GM04503 (cell line): ENCODE data around the gene ZFYVE26.
"Not testable (repeated sequence)": the region's sequence is repeated elsewhere in the genome, so short reads cannot be mapped to it uniquely, and the experiment has no call there.

Experiments
- DNase-seq: peaks from one replicate; pipeline ENCODE4 v3.0.0-alpha.2; 2012; ENCODE audit warnings: low read depth

ZFYVE26 gene

GRCh38 chr14:67816326-67817002 lies at the start of gene ZFYVE26:
Gene ZFYVE26, minus strand, starts transcription at chr14:67816590. Its CDS starts 627 bp downstream, at chr14:67815963.
- DNase-seq = peak; percentile 85

DNA sequence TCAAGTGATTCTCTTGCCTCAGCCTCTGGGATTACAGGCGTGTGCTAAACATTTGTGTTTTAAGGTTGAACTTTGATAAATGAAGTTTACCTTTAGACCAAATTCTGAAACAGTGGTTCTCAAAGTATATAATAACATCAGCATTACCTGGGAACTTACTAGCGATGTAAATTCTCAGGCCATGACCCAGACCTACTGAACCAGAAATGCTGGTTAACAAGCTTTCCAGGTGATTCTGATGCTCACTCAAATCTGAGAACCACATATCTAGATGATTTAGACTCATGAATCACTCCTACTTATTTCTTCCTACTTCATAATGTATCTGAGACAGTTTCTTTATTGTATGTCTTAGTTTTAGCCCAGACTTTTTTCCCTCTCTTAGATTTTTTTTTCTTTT lies 46.8 kb upstream of the ZFYVE26 start:
- DNase-seq = no peak

DNA sequence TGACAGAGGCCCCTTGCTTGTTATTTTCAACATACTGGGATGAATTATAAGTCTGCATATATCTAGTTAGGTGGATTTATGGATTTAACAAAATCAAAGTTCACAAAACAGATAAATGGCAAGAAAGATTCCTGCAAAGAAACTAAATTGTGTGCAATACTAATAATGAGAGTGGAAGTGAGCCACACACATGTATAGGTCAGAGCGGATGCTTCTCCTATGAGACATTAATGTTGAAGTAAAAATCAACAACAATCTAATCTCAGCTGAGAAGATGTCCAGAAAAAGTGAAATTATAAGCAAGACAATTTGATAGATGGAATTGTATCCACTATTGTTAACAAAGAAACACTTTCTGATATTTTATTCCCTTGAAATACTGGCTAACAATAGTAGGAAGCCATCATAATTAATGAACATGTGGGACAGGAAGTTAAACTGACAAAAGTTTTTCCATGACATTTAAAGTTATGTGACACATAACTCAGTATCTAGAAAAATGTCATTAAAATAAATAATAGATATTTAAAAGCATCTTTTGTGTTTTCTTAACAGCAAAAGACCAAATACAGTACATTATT lies 42.9 kb upstream of the ZFYVE26 start:
- DNase-seq = no peak

GRCh38 chr14:67857778-67858350 lies 41.5 kb upstream of the ZFYVE26 start:
- DNase-seq = no peak

DNA sequence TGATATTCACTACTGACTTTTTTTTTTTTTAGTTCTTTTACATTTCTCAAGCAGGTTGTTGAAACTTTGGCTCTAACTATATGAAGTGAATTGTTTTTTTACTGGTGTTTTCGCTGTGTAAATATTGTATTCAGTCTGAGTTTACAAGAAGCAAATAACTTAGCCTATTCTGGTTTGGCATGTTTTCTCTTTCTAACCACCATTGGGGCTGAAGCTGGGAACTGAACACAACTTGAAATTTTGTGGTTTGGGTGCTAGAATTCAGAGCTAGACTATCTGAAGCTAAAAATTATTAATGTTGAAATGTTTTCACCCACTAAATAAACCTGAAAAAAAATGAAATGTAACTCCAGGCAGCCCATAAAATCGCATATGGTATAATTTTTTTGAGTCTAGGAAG lies 40.4 kb upstream of the ZFYVE26 start:
- DNase-seq = peak; percentile 19

- no peak for DNase-seq
Measured at GRCh38 chr14:67853715-67854114, 37.3 kb upstream of the ZFYVE26 start.

DNA sequence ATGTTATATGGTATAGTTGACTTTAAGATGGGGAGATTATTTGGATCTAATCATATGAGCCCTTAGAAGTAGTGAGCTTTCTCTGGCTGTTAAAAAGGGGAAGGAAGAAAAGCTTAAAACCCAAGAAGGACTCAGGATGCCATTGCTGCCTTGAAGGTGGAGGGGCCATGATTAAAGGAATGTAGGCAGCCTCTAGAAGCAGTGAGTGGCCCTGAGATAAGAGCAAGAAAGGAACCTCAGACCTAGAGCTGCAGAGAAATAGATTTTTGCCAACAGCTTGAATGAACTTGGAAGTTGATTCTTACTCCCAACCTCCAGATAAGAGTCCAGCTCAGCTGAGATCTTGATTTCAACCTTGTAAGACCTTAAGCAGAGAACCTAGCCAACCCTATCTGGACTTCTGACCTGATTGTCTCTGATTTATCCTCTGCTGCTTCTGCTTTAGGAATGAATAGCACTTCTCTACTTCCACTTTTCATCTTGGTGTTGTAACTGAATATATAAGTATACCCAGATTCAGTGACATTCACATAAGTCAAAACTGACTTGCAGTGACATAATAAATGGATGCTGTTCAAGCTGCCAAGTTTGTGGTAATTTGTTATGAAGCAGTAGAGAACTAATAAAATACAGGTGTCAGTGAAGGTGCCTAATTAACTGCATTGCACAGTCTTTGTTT lies 36.7 kb upstream of the ZFYVE26 start:
- no peak for DNase-seq

DNA sequence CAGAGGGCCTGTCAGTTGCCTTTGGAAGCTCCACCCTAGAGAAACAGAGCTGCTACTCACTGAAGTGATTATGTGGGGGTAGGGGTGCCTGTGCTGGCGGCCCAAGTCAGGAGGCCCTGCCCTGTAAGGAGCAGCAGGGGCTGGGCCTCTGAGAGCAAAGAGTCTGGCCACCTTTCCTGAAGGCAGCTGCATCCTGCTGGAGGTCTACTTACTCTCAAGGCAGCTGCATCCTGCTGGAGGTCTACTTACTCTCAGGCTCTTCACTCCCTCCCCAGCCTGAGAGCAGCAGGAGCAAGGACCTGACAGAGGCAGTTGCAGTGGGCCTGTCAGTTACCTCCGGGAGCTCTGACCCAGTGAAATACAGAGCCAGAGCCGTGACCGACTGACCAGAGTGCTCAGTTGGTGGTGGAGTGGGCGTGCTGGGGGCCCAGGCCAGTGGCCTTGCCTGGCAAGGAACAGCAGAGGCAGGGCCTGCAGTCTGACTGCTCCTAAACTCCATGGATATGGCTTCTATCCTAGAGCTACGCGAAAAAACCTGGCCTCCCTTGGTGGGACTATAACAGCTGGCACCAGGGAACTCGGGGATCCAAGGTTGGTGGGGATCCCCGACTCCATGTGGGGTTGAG lies 35.5 kb upstream of the ZFYVE26 start:
- no peak for DNase-seq

DNA sequence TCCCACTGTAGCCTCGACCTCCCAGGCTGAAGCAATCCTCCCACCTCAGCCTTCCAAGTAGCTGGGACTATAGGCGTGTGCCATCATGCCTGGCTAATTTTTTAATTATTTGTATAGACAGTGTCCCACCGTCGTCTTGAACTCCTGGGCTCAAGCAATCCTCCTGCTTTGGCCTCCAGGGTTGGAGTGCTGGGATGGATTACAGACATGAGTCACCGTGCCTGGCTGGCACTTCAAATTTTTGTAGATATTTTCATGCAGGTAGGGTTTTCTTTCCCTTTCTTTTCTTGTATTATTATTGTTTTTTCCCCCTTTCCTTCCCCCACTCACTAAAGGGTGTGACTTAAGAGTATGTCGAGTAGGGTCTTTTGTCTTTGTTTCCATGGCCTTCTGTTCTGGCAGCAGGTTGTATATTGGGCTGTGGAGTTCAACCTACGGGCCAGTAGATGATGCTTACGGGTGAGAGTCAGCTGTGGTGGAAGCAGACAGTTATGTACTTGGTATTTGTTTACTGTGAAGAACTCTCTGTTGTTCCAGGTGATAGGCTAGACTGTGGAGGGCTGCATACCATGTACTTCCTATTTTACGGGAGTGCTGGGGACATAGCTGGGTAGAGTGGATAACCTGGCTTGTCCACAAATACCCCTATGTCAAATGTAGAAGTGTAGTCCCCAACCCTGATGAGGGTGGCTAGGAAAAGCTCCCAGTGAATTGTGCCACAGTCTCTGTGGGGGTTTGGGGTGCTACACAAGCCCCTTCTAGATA lies 33.9 kb upstream of the ZFYVE26 start:
- DNase-seq = no peak

DNA sequence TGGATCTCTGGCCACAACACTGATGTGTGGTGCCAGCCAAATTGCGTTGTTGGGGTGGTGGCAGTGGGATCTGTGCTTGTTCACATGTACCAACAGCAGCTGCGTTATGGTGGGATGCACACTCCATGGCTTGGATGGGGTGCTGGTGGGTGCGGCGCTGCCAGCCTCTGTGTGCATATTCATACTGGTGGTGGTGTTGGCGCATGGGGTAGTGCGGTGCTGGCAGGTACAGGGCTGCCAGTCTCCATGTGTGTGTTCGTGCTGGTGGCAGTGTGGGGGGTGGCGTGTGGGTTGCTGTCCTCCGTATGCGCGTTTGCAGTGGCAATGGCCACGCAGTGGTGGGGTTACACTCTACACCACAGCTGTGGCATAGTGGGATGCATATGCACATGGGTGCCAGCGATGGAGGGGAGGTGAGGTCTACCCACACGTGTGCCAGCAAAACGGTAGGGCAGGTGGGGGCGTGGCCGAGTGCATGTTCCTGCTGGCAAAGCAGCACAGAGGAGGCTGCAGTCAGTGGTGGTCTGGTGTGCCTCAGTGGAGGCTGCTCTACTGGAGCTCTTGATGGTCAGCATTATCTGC lies 29.7 kb upstream of the ZFYVE26 start:
- DNase-seq = no peak

- no peak for DNase-seq
Measured at GRCh38 chr14:67837011-67837624, 20.7 kb upstream of the ZFYVE26 start.

- DNase-seq = no peak
Measured at GRCh38 chr14:67835596-67835995, 19.2 kb upstream of the ZFYVE26 start.

GRCh38 chr14:67833403-67833802 lies 17.0 kb upstream of the ZFYVE26 start:
- DNase-seq = no peak

DNA sequence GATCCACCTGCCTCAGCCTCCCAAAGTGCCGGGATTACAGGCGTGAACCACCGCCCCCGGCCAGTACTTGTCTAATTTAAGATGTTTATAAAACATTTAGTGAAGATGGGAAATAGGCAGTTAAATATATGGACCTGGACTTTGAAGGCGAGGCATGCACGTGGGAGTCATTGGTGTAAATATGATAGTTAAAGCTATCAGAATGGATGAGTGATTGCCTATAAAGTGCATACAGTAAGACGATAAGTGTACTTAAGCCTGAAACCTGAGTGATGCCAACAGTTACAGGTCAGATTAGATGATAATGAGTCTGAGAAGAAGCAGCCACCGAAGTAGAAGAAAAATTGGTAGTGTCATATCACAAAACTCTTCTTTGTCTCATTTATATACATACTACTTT lies 14.7 kb upstream of the ZFYVE26 start:
- DNase-seq = no peak

DNA sequence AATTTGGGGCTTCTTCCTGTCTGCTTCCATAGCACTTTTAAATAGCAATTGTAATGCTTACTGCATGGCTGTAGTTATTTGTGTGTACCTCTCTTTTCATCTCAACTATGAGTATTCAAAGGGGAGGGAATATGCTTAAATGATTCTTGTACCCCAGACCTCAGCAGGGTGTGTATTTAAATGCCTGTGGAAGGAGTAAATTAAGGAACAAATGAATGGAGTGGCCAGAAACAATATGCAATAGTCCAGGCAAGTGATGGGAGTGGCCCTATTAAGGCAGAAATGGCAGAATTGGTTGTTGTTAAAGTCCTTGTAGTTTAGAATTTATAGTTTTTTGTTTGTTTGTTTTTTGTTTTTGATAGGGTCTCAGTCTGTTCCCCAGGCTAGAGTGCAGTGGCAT lies 4.7 kb upstream of the ZFYVE26 start:
- no peak for DNase-seq

DNA sequence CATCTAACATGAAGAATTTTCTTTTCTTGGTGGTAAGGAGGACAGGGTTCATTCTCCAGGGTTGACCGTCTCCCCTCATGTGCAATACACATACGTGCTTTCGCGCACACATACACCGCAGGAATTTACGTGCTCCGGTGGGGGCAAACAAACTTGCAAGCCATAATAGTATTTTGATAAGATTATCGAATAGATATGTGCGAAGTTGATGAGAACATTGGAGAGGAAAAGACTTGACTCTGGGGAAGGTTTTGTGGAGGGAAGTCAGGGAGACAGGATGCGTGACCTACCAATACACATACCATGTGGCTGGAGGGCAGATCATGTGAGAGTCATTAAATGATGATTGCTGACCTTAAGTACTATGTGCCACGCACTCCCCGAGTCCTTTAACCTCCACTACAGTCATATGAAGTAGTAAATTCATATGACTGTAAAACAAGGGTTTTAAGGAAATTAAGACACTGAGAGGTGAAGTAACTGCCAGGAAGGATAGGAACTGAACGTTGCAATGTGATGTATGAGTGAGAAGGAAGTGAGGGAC lies 4.1 kb upstream of the ZFYVE26 start:
- DNase-seq = no peak

GRCh38 chr14:67819563-67820421 lies 3.4 kb upstream of the ZFYVE26 start, which contains the start of gene RAD51B:
Gene RAD51B, plus strand, starts transcription at chr14:67819779.
- no peak for DNase-seq

DNA sequence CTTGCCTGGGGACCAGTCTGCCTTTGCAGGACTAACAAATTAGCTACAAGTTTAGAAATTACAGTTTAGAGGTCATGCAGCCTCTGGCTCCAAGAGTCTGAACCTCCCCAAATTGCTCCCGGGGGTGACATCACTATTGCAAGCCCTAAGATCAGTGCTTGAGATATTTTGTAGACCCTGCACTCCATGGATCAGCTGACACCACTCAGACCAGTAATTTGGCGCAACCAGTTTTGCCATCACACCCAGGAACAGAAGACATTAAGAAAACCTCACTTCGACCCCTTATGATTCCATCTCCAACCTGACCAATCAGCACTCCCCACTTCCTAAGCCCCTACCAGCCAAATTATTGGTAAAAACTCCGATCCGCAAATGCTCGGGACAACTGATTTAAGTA lies 2.1 kb upstream of the ZFYVE26 start:
- not testable (repeated sequence) for DNase-seq

GRCh38 chr14:67817750-67818438 lies 1.5 kb upstream of the ZFYVE26 start:
- DNase-seq = no peak
